Measurements from ENCODE around the gene ANKMY1.

- TF ChIP-seq TOX (CRISPR knock-in tag; IDR thresholded peaks at IDR 0.05; ENCODE audit: borderline replicate concordance) (no peak), PATZ1 (CRISPR knock-in tag; IDR thresholded peaks at IDR 0.05; ENCODE audit: borderline replicate concordance) (no peak), SNAI2 (CRISPR knock-in tag; IDR thresholded peaks at IDR 0.05) (no peak), RARB (CRISPR knock-in tag; IDR thresholded peaks at IDR 0.05) (no peak), CSDC2 (CRISPR knock-in tag; IDR thresholded peaks at IDR 0.05) (no peak), POU6F1 (CRISPR knock-in tag; IDR thresholded peaks at IDR 0.05; ENCODE audit: borderline replicate concordance, low read depth) (no peak), ZNF565 (CRISPR knock-in tag; conservative IDR thresholded peaks at IDR 0.05; ENCODE audit: low read depth) (no peak), CSRNP3 (CRISPR knock-in tag; IDR thresholded peaks at IDR 0.05) (no peak), ZNF70 (CRISPR knock-in tag; IDR thresholded peaks at IDR 0.05) (no peak), ESRRG (CRISPR knock-in tag; IDR thresholded peaks at IDR 0.05) (no peak), ARNTL (CRISPR knock-in tag; IDR thresholded peaks at IDR 0.05; ENCODE audit: borderline replicate concordance, low read depth) (no peak), TCF4 (CRISPR knock-in tag; IDR thresholded peaks at IDR 0.05; ENCODE audit: borderline replicate concordance) (no peak)
Measured at GRCh38 chr2:240532031-240532775, 25.6 kb downstream of the ANKMY1 start.
